Astrocyte of the cerebellum (primary cell): ENCODE measurements around the gene OR52D1.

Experiments
- DNase-seq: peaks from one replicate; pipeline ENCODE4 v3.0.0-alpha.2; 2011; ENCODE audit warnings: low read depth
- H3K4me3 ChIP-seq: 2 replicates; pipeline ENCODE4 v1.5.1; 2011; ENCODE audit warnings: mild to moderate bottlenecking, low read depth, low read length, moderate library complexity
- in situ Hi-C: cut with HindIII; loops from 2 replicates; pipeline ENCODE4 v1.10.0; 2017; ENCODE audit warnings: low sequenced_read_pairs
- TF ChIP-seq, protein P1 (sequence below): IDR thresholded peaks from 2 replicates; pipeline ENCODE4 v1.5.1; 2012; ENCODE audit warnings: low read length, low read depth, moderate library complexity, mild to moderate bottlenecking; ENCODE audit errors: missing control alignments

The OR52D1 gene

DNA sequence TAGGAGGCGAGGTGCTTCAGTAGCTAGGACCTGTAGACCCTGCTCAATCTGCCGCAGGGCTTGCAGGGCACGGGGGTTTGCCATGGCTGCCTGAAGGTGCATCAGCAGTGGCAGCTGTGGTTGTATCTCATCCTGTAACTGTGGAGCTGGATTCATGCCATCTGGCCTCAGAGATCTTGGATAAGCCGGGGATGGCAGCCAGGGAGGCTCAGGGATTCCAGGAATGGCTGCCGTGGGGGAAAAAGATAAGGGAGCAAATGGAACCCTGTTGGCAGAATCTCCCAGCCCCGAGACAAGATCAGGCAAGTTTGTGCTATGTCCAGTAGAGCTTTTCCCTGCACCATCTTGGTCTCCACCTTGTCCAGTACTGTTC lies 19.4 kb downstream of the OR52D1 start:
- in situ Hi-C loops: no loop called here
- TF ChIP-seq, protein P1, sequence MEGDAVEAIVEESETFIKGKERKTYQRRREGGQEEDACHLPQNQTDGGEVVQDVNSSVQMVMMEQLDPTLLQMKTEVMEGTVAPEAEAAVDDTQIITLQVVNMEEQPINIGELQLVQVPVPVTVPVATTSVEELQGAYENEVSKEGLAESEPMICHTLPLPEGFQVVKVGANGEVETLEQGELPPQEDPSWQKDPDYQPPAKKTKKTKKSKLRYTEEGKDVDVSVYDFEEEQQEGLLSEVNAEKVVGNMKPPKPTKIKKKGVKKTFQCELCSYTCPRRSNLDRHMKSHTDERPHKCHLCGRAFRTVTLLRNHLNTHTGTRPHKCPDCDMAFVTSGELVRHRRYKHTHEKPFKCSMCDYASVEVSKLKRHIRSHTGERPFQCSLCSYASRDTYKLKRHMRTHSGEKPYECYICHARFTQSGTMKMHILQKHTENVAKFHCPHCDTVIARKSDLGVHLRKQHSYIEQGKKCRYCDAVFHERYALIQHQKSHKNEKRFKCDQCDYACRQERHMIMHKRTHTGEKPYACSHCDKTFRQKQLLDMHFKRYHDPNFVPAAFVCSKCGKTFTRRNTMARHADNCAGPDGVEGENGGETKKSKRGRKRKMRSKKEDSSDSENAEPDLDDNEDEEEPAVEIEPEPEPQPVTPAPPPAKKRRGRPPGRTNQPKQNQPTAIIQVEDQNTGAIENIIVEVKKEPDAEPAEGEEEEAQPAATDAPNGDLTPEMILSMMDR: no peak
- no peak for DNase-seq
- H3K4me3 ChIP-seq: no peak overlapping the region

DNA sequence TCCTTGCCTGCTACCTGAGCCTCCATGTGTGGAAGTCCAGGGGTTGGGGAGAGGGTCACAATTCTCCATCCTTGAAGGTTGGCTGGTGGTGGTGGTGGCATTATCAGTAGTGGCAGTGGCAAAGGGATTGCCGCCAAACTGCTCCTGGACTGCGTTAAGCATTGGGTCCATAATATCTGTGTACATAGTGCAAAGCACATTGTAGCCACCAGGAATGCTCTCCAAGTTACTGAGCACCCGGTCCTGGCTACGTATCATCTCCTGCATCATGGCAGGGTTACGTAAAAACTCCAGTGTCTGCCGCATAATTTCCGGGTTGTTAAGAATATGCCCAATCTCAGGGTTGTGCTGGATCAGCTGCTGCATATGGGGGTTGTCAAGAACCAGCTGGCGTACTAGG lies 20.1 kb downstream of the OR52D1 start:
- TF ChIP-seq, protein P1: no peak
- no peak overlapping the region for H3K4me3 ChIP-seq
- in situ Hi-C loops: no loop called here
- DNase-seq: no peak

DNA sequence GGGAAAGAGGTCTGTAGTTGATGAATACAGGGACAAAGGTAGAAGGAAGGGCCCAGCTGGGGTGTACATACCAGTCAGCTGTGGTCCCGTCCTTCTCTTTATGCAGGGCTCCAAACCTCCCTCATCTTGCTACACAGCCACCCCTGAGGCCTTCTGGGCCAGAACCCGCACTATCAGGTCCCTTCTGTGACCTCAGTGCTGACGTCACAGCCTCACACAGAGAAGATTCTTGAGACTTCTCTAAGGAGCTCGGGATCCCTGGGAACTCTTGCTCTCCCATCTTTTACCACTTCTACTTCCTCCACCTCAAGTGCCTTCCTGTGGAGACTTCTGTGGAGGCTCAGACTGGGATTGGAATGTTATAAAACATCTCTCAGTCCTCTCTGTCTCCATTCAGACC lies 21.3 kb downstream of the OR52D1 start, which contains the start of gene UBQLN3:
TSS of gene UBQLN3 (minus strand) at position 155 of the 400 bp plus-strand sequence. CDS start 399 bp downstream, outside the sequence.
- in situ Hi-C loops: no loop called here
- no peak for DNase-seq
- H3K4me3 ChIP-seq: no peak within 1 kb of the TSS
- TF ChIP-seq, protein P1: no peak

DNA sequence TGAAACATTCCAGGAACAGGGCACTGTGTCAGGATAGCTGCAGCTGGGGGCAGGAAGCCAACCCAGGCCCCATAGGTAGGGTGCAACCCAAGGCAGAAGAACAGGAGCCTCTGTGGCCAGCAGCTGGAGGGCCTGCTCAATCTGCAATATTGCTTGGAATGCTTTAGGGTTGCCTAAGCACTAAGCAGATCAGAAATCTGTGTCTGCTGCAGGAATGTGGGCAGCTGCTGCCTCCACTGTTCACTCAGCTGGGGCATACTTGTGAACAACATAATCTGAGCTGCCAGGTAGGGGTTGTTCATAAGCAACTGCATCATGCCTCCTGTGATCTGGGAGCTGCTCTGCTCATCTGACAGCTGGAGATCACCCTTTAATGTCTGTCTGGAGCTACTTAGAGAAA lies 26.4 kb downstream of the OR52D1 start:
- in situ Hi-C loops: no loop called here
- TF ChIP-seq, protein P1: no peak
- no peak for DNase-seq
- no peak overlapping the region for H3K4me3 ChIP-seq

DNA sequence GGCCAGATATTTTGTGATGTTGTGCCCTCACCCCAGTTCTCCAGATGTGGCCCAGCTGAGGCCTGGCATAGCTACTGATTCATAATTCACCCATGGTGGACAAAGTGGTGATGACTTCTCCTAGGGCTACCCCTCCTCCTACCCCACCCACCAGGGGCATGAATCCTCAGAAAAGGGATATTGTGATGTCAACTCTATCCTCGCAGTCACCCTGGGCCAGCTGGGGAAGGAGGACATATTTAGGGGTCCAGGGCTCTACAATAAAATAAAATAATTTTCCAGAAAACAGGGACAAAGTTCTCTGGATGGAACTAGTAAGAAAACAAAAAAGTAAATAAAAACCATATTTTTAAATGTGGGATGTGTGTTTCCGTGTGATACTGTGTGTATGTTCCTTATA lies 28.1 kb downstream of the OR52D1 start, which contains the start of gene UBQLNL:
TSS of gene UBQLNL (minus strand) at position 101 of the 400 bp plus-strand sequence. CDS start 258 bp downstream, outside the sequence.
- H3K4me3 ChIP-seq: no peak within 1 kb of the TSS
- no peak for DNase-seq
- in situ Hi-C loops: no loop called here
- TF ChIP-seq, protein P1: no peak

DNA sequence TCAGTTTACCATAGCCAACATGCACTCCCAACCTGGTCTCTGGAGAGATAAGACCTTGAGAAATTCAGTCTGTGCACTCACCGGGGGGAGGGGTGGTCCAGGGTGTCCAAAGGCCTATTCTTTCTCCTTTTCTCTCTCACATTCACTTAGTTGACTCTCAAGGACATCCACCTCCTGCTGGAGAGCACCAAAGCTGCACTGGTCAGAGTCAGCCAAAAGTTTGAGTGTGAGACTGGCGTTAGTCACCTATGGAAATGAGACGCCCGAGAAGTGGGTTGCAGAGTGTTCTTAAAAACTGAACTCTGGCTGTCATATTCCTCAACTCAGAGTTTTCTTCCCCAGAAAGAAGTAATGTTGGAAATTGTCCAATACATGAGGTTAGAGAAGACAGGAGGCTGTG lies 33.1 kb downstream of the OR52D1 start:
- in situ Hi-C loops: no loop called here
- TF ChIP-seq, protein P1: no peak
- no peak for DNase-seq
- no peak overlapping the region for H3K4me3 ChIP-seq

DNA sequence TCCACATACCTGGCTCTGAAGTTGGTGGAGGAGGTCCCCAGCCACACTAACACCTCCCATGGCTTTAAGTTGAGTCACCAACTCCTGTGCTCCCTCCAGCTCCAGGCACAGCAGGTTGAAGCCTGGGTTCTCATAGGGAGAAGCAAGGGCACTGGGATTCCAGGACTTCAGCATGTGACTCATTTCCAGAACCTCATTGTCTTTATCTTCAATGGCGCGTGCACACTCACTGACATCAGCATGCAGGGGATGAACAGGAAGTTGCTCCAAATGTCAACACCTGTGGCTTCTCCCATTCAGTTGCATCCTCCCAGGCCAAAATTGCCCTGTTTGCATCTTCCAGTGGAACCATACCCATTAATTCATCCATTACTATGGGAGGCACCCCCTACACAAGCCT lies 33.8 kb downstream of the OR52D1 start:
- no peak overlapping the region for H3K4me3 ChIP-seq
- no peak for DNase-seq
- in situ Hi-C loops: no loop called here
- TF ChIP-seq, protein P1: no peak
